Activated CD4-positive, alpha-beta T cell treated with anti-CD3 and anti-CD28 coated beads, Interleukin-2, Interleukin-6, amounts not matched to agents 100 ng/mL and 50 ng/mL, durations not matched to agents 16 hours and 8 hours (primary cell): ENCODE measurements around the gene RASSF5.

Experiments
- DNase-seq: peaks from one replicate; pipeline ENCODE4 v3.0.0-alpha.2; 2020

The RASSF5 gene, protein sequence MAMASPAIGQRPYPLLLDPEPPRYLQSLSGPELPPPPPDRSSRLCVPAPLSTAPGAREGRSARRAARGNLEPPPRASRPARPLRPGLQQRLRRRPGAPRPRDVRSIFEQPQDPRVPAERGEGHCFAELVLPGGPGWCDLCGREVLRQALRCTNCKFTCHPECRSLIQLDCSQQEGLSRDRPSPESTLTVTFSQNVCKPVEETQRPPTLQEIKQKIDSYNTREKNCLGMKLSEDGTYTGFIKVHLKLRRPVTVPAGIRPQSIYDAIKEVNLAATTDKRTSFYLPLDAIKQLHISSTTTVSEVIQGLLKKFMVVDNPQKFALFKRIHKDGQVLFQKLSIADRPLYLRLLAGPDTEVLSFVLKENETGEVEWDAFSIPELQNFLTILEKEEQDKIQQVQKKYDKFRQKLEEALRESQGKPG

DNA sequence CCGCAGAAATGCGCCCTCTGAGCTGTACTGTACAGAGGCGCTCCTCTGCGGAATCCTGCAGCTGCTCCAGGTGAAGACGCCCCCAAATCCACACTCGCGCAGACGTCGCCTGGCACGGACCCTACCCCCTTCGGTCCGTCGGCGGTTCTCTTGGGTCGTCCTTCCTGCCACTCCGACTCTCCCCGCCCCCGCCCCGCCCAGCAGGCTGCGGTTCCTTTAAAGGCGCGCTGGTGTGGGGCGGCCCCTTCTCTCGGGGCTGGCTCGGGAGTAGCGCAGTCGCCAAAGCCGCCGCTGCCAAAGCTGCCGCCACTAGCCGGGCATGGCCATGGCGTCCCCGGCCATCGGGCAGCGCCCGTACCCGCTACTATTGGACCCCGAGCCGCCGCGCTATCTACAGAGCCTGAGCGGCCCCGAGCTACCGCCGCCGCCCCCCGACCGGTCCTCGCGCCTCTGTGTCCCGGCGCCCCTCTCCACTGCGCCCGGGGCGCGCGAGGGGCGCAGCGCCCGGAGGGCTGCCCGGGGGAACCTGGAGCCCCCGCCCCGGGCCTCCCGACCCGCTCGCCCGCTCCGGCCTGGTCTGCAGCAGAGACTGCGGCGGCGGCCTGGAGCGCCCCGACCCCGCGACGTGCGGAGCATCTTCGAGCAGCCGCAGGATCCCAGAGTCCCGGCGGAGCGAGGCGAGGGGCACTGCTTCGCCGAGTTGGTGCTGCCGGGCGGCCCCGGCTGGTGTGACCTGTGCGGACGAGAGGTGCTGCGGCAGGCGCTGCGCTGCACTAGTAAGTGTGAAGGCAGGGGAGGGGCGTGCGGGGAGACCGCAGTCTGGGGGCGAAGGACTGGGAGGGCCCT, at the start of gene RASSF5:
Gene RASSF5, plus strand, starts transcription at position 248 of the 846 bp plus-strand sequence. Its CDS starts 72 bp downstream, at position 320.
- peak; percentile 91 for DNase-seq

DNA sequence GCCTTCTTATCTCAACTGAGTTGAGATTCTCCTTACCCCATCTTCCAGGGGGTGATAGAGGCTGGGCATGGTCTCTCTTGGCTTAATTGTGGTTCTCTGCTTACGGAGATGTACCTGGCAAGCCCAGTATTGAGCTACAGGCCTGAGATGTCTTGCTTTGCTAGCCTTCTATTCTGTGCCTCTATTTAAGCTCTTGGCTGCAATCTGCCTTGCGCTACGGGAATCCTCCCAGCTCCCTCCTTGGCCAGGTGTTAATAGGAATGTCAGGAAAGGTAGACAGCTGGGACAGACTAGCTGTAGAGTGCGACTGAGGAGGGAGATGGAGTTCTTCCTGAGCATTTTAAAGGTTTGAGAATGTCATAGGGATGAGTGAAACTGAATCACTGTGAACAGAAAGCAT, 47.6 kb upstream of the RASSF5 start:
- no peak for DNase-seq

DNA sequence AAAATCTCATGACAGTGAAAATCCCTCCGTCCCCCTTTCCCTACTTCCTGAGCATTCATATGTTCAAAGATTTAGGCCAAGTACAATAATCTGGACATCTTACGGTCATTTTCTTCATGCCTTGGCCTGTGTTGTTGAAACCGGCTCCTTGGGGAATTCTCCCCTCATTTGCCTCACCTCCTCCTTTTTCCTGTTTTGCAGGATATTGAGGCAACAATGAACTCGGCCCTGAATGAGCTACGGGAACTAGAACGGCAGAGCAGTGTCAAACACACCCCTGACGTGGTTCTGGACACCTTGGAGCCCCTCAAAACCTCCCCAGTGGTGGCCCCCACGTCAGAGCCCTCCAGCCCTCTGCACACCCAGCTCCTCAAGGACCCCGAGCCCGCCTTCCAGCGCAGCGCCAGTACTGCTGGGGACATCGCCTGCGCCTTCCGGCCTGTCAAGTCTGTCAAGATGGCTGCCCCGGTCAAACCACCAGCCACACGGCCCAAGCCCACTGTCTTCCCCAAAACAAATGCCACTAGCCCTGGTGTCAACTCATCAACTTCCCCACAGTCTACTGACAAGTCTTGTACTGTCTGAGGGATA, 46.4 kb upstream of the RASSF5 start:
- DNase-seq: no peak

DNA sequence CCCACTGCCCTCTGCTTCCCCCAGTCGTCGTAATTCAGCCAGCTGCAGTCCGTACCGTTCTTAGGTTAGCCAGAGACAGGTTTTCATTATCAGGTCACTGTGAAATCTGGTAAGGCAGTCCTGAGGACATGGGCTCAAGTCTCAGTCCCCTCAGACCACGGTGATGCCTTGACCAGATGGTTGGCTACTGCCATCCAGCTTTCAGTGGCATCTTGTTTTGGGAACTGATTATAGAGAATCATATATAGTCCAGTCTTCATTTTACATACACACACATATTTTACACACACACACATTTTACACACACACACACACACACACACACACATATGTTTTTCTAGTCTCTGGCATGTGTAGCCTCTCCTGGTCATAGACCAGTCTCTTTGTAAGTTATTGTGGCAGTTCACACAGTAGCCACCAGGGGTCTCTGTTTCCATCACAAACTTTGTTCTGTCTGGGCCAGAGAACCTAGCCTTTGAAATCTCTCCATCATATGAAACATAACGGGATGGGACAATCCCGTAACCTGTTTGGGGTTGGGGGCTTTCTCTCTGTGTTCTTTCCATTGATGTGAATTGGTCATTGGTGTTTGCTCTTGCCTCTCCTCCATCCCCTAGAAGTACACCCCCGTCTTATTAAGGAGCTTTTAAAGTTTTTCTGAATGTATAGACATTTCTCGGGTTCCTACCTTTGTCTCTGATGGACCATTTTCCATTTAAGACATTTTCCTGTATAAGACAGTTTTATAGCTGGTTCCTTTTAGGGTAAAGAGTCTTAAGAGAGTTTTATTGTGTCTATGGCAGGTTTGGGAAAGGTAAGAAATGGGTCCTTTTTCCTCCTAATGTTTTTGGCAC, 45.5 kb upstream of the RASSF5 start:
- DNase-seq: peak; percentile 87

DNA sequence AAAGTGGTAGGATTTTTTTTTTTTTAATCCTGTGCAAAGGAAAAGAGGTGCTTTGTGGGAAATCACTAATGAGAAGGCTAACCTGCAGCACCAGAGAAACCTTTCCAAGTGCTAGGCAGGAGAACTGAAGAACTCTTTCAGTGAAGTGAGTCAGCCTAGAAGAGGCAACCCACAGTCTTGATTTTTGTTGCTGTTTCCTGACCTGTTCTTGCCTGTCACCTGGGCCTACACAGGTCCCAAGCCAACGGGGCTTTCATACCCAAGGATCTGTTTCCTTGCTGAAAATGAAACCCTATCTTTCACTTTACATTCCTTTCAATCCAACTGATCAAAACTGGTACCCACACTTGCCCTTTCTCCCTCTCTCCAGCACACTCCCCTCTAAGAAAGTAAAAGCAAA, 44.2 kb upstream of the RASSF5 start:
- peak; percentile 50 for DNase-seq

DNA sequence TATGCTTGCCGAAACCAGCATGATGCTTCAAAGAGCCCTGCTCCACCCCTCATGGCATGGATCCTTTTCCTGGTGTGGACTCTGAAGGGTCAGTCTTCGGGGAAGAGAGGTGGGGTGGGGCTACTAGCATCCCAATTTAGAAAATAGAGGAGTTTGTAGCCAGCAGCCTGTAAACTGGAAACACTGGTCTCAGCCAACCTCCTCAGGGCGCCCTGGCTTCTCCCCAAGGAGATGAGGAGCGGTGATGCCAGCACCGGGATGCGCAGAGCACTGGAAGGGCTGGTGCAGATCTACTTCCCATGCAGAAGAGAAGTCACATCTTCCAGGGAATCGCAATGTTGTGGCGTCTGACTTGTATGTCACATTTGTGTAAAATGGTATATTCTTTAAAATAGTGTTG, 43.4 kb upstream of the RASSF5 start:
- no peak for DNase-seq

DNA sequence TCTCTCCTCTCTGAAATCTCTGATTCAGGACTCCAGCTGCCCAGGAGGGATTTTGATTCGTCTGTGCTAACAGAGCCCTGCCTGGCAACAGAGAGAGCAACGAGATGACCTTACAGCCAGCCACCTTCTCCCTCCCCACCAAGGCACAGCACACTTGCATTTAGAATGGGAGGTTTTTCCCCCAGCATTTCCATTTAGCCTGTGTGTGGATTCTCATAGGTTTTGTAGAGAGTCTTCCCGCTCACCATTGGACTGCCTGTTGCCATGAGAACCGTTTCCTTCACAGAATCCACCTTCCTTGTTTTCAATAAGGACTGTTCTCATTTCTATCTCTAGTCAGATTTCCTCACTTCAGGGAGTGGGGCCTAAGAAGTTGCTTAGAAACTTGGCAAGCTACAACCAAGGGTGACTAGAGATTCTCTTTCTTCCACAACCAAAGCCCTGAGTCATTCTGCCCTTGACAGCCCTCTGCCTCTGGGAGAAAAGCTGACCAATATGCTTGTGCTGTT, 42.8 kb upstream of the RASSF5 start:
- DNase-seq: peak; percentile 47

DNA sequence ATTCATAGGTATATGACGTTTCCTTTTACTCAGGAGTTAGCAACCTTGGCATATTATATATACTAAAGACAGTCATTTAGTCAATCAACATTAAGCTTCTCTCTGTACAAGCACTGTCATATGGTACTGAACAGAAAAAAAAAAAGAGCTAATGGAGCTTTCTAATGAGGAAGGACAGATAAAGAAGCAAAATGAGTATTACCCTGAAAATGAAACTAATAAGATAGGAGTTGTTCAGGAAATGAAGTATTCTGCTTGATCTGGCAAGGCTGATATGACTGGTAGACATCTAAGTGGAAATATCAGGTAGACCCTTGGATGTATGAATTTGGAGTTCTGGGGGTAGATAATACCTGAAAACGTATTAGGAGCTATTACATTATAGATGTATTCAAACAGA, 41.4 kb upstream of the RASSF5 start:
- peak; percentile 43 for DNase-seq

DNA sequence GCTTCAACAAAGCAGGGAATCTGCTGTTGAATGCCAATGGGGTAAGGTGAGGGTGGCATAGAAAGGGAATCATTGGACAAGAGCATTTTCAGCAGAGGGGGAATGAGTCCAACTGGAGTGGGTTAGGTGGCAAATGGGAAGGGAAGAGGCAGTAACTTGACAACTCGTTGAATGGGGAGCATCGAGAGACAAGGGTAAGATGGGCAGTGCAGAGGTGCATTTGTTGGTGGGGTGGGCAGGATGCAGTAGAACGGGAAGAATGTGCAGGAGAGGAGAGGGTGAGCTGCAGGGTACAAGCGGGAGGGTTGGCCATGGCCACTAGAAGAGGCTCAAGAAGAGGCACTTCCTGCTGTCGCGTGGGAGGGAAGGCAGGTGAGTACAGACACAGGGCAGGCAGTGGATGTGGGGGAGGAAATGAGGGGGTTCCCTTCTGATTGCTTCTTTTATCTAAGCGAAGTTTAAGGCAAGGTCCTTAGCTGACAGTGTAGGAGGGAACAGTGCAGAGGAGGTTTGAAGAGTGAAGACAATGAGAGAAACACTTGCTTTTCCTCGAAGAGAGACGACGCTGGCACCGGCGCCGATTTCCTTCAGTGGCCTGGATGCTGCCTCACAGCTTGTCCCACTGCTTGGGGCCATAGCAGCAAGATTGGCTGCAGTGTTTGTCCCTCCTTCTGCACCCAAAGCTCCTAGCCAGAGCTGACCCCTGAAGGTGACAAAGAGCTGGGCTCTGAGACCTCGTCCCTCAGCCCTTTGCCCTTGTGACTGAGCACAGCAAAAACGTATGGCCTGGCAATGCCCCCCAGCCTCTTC, 40.3 kb upstream of the RASSF5 start:
- peak; percentile 30 for DNase-seq

DNA sequence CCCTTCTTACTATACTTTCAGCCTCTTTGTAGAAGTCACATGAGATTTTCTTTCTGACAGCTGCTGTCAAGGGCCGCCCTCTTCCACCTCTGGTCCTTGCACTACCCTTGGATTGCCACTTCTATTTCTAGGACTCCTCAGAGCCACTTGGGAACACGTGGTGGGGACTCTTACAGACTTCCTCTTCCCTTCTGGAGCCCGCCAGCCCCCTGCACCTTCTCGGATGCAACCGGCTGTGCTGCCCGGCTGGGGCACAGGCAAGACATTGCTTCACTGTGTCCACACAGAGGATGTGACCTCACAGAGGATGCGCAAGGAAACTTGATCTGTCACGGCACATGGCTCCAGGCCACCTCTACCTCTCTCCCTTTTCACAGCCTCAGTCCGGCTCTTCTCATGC, 39.4 kb upstream of the RASSF5 start:
- DNase-seq: peak; percentile 22

DNA sequence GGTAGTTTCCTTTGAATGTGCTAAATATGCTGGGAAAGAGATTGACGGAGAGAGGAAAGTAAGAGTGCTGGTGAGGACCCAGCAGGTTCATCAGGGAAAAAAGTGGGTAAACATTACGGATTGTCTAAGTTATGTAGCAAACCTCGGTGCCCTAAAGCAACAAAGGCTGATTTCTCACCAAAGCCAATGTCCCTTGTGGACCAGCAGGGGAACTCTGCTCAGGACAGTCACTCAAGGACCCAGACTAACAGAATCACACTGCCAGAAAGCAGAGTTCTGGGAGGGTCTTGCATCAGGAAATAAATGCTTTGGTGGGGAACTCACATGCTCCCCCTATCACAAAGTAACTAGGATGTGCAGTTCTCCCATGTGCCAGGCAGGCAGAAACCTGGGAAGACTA, 38.8 kb upstream of the RASSF5 start:
- no peak for DNase-seq

DNA sequence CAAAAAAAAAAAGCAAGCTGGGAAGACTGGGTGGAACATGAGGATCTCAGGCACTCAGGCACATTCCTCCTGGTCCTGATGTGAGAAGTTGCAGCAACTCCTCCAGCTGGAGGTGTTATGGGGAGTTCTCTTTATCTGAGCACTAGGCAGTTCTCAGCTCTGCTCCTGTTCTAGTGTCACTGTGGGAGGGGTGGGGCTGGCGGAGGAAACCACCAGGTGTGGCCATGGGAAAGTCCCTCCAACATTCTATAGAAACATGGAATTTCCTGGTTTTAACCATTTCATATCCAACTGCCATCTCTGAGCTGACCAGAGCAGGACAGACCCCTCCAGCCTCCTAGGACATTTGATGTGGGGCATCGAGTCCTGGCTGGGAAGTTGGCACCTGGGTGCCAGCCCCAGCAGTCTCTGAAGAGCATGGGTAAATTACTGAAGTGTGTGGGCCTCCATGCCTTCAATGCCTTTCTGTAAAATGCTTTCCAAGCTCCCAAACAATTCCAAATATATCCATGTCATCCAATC, 37.9 kb upstream of the RASSF5 start:
- DNase-seq: peak; percentile 48

DNA sequence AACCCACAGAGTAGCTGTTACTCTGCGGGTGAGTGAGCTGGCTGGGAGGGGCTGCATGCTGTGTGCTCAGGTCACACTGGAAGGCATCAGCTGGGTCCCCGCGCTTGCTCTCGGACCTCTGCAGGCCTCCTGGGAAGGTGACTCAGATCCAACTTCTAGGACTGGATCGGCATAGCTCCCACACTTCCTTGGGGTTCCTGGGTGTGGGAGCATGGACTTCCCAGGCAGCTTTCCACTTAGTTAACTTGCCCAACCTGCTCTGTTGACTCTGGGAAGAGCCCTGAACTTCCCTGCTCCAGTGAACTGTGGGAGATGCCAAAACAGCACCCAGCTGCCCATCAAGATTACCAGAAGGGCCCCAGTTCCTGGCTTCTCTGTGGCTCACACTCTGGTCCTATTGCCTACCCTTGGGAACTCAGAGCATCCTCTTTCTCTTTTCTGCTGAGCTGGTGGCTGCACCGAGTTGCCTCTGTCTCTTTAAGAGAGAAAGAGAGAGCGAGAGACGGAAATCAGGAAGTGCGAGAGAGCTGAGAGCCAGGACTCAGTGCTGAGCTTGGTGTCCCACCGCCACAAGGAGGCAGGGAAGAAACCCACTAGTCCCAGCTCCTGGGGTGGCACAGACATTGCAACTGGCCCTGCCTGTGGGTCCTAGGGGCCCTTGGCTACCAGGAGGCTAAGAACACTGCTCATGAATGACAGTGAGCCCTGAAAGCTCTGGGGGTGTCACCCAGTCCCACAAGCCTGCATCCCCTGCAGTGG, 37.2 kb upstream of the RASSF5 start, which contains the start of gene IKBKE:
Gene IKBKE, plus strand, starts transcription at position 544 of the 759 bp plus-strand sequence. CDS start 2,752 bp downstream, outside the sequence.
- peak; percentile 77 for DNase-seq

DNA sequence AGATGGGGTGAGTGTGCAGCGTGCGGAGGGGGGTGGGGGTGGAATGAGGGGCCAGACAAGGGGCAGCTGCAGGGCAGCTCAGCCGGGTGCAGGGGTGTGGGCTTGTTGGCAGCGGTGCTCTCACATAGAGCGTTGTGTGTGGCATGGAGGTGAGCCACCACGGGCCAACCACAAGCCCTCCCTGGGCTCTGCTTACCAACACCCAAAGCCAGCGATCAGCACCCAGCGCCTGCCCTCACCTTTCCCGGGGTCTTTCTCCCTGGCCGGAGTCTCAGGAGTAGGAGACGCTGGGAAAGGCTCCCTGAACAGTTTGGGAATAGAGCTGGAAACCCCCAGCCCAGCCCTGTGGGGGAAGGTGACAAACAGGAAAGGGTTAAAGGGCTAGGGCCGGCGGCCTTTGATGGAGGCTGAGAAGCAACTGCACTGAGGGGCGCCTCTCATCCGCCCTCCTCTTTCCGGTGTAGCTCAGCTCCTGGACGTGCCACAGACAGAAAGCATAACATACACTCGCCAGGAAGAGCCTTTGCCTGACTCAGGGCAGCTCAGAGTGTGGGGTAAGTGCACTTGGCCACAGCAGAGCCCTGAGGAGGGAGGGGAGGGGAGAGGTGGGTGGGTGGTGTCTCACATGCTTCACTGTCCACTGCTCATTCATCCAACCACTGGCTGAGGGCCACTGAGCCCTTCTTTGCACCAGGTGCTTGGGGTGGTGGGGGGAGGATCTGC, 36.5 kb upstream of the RASSF5 start:
- peak; percentile 74 for DNase-seq

DNA sequence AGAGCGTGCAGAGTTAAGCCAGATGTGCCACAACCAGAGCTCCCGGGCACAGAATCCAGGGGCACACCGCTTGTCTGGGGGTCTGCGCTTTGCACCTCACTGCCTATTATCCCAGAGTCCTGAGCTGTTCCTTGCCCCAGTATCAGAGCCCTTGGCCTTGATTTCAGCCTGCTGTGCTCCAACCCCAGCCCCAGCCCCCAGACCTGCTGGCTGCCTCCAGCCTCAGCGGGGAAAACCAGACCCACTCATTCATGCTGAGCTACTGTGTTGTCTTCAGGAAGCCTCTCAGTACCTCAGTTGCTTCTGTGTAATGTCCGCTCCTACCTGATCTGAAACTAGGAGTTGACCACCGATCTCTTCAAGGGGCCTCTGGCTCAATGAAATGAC, 35.9 kb upstream of the RASSF5 start:
- peak; percentile 48 for DNase-seq

DNA sequence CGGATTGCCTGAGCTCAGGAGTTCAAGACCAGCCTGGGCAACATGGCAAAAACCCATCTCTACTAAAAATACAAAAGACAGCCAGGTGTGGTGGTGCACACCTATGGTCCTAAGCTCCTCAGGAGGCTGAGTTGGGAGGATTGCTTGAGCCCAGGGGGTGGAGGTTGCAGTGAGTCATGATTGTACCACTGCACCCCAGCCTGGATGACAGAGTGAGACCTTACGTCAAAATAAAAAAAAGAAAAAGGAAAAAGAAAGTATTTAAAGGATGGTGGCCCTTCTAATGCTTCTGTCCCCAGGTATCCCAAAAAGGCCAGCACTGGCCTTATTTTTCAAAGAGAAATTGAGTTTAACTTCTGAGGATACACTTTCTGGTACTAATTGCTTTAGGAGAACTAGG, 35.3 kb upstream of the RASSF5 start:
- DNase-seq: peak; percentile 40

DNA sequence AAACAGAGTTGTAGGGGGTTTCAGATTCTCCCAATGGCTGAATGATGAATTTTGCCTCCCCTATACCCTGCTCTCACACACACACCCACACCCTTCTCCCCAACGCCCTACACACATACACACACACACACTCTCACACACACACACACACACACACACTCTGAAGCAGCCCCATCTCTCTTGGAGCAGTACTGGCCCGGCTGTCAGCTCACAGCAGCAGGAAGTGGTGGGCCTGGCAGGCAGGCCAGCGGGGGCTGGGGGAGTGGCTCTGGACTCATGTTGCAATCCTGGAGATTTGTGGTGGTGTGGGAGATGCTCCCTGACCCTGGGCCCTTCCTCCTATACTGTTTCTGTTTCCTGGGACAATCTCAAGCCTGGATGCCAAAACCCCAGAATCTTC, 34.9 kb upstream of the RASSF5 start:
- DNase-seq: peak; percentile 59

DNA sequence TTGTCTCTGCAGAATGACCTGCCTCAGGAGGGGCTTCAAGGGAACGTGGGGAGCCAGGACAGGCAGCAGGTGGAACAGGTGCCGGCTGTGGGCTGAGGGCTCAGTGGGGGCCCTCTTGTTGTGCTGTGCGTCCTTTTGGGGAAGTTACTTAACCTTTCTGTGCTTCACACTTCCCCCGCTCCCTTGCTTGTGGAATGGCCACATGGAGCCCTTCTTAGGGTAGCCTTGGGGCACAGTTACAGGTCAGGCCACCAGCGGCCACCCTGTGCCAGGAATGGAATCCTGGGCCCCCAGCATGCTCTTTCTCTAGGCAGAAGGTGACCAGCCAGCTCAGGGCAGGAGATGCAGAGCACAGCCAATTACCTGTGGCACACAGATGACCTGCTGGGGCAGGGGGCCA, 34.4 kb upstream of the RASSF5 start:
- DNase-seq: no peak

DNA sequence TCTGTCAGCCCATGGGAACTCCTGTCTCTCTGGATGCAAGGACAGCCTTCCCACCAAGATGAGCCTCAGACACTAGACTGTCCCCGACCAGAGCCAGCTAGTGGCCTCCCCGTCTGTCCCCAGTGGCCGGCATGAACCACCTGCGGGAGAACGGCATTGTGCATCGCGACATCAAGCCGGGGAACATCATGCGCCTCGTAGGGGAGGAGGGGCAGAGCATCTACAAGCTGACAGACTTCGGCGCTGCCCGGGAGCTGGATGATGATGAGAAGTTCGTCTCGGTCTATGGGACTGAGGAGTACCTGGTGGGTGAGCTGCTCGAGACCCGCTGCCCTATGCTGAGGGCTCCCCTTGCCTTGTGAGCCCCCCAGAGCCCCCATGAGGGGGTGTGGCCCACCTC, 31.3 kb upstream of the RASSF5 start:
- DNase-seq: no peak

DNA sequence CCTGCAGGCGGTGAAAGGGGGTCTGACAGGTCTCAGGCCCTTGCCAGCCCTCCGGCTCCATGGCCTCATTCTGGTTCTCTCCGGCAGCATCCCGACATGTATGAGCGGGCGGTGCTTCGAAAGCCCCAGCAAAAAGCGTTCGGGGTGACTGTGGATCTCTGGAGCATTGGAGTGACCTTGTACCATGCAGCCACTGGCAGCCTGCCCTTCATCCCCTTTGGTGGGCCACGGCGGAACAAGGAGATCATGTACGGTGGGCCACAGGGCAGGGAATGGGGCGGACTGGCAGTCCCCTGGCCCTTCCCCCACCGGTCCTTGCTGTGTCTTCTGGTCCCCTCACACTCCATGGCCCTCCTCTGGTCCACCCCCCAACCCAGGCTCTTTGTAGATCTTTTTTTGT, 30.7 kb upstream of the RASSF5 start:
- no peak for DNase-seq
